Measurements from ENCODE around the gene HPSE. TPM values are rescaled to one million over a fixed set of nuclear protein-coding genes. Genes with fewer than 3 reads are reported as not detected.

Gene HPSE
- total and polyA plus RNA-seq, 2 of the 8 experiments (the other 6 are each of a cell fraction or from before 2014, with no cell fraction given) = 1.5 to 5.0 TPM

DNA sequence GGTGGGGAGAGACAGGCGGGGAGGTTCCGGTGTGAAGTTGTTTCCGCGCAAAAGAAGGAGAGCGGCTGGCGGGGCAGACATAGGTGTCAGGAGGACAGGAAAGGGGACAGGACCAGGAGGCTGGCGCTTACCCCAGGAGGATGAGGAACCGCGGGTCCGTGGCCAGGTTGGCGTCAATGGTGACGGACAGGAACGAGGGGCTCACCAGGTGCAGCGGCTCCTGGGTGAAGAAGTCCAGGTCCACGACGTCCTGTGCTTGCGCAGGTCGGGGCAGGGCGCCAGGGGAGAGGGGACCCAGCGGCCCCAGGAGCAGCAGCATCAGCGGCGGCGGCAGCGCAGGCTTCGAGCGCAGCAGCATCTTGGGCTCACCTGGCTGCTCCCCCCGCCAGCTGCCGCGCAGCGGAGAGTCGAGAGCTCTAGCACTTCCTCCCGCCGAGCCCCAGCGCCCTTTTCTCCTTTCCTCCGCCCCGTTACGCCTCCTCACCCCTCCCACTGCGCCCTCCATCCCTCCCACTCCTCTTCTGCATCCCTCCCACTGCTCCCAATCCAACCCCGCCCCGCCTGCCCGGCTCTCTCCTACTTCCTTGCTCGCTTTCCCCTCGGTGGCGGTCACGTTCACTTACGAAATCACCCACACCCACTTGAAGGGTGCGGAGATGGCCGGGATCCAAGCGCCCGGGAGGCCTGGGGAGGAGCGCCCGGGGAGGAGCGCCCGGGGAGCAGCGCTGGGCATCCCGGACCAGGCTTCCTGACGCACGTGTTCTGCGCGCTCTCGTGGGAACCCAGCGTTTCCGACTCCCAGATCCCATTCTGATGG is at the start of gene HPSE (continued):
- TF ChIP-seq SAP30 (IDR thresholded peaks at IDR 0.05; ENCODE audit: insufficient read depth, insufficient replicate concordance, low read length) (peak; percentile 33), USF2 (IDR thresholded peaks at IDR 0.05; ENCODE audit: low read length) (no peak), HDAC2 (IDR thresholded peaks at IDR 0.05; ENCODE audit: borderline replicate concordance in 1 of 2, low read depth in 2 of 2, low read length in 2 of 2) (0 out of 4 replicates have a peak, but pooled peaks of 1 of the 2 experiments have one; percentile 55)
- TF ChIP-seq, protein P1, sequence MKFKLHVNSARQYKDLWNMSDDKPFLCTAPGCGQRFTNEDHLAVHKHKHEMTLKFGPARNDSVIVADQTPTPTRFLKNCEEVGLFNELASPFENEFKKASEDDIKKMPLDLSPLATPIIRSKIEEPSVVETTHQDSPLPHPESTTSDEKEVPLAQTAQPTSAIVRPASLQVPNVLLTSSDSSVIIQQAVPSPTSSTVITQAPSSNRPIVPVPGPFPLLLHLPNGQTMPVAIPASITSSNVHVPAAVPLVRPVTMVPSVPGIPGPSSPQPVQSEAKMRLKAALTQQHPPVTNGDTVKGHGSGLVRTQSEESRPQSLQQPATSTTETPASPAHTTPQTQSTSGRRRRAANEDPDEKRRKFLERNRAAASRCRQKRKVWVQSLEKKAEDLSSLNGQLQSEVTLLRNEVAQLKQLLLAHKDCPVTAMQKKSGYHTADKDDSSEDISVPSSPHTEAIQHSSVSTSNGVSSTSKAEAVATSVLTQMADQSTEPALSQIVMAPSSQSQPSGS (IDR thresholded peaks at IDR 0.05; ENCODE audit: low read length) = no peak
- TF ChIP-seq, protein P2, sequence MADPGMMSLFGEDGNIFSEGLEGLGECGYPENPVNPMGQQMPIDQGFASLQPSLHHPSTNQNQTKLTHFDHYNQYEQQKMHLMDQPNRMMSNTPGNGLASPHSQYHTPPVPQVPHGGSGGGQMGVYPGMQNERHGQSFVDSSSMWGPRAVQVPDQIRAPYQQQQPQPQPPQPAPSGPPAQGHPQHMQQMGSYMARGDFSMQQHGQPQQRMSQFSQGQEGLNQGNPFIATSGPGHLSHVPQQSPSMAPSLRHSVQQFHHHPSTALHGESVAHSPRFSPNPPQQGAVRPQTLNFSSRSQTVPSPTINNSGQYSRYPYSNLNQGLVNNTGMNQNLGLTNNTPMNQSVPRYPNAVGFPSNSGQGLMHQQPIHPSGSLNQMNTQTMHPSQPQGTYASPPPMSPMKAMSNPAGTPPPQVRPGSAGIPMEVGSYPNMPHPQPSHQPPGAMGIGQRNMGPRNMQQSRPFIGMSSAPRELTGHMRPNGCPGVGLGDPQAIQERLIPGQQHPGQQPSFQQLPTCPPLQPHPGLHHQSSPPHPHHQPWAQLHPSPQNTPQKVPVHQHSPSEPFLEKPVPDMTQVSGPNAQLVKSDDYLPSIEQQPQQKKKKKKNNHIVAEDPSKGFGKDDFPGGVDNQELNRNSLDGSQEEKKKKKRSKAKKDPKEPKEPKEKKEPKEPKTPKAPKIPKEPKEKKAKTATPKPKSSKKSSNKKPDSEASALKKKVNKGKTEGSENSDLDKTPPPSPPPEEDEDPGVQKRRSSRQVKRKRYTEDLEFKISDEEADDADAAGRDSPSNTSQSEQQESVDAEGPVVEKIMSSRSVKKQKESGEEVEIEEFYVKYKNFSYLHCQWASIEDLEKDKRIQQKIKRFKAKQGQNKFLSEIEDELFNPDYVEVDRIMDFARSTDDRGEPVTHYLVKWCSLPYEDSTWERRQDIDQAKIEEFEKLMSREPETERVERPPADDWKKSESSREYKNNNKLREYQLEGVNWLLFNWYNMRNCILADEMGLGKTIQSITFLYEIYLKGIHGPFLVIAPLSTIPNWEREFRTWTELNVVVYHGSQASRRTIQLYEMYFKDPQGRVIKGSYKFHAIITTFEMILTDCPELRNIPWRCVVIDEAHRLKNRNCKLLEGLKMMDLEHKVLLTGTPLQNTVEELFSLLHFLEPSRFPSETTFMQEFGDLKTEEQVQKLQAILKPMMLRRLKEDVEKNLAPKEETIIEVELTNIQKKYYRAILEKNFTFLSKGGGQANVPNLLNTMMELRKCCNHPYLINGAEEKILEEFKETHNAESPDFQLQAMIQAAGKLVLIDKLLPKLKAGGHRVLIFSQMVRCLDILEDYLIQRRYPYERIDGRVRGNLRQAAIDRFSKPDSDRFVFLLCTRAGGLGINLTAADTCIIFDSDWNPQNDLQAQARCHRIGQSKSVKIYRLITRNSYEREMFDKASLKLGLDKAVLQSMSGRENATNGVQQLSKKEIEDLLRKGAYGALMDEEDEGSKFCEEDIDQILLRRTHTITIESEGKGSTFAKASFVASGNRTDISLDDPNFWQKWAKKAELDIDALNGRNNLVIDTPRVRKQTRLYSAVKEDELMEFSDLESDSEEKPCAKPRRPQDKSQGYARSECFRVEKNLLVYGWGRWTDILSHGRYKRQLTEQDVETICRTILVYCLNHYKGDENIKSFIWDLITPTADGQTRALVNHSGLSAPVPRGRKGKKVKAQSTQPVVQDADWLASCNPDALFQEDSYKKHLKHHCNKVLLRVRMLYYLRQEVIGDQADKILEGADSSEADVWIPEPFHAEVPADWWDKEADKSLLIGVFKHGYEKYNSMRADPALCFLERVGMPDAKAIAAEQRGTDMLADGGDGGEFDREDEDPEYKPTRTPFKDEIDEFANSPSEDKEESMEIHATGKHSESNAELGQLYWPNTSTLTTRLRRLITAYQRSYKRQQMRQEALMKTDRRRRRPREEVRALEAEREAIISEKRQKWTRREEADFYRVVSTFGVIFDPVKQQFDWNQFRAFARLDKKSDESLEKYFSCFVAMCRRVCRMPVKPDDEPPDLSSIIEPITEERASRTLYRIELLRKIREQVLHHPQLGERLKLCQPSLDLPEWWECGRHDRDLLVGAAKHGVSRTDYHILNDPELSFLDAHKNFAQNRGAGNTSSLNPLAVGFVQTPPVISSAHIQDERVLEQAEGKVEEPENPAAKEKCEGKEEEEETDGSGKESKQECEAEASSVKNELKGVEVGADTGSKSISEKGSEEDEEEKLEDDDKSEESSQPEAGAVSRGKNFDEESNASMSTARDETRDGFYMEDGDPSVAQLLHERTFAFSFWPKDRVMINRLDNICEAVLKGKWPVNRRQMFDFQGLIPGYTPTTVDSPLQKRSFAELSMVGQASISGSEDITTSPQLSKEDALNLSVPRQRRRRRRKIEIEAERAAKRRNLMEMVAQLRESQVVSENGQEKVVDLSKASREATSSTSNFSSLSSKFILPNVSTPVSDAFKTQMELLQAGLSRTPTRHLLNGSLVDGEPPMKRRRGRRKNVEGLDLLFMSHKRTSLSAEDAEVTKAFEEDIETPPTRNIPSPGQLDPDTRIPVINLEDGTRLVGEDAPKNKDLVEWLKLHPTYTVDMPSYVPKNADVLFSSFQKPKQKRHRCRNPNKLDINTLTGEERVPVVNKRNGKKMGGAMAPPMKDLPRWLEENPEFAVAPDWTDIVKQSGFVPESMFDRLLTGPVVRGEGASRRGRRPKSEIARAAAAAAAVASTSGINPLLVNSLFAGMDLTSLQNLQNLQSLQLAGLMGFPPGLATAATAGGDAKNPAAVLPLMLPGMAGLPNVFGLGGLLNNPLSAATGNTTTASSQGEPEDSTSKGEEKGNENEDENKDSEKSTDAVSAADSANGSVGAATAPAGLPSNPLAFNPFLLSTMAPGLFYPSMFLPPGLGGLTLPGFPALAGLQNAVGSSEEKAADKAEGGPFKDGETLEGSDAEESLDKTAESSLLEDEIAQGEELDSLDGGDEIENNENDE (IDR thresholded peaks at IDR 0.05; ENCODE audit: insufficient replicate concordance, low read length) = no peak
